IMR-90 (cell line): ENCODE measurements around the gene PDIA2.

Experiments
- CTCF ChIP-seq: conservative IDR thresholded peaks from 2 replicates; pipeline ENCODE4 v1.5.1; 2012; ENCODE audit warnings: mild to moderate bottlenecking, low read depth, low read length, improper control_type of control experiment
- MAFK ChIP-seq: IDR thresholded peaks from 2 replicates; pipeline ENCODE4 v1.6.1; 2012; ENCODE audit warnings: low read depth, low read length, improper control_type of control experiment
- SMC3 ChIP-seq: fragments of 150-350 bp; IDR thresholded peaks from 2 replicates; pipeline ENCODE4 v1.6.1; 2016; ENCODE audit warnings: low read depth, mild to moderate bottlenecking, antibody characterized with exemption, low read length, moderate library complexity

- TF ChIP-seq SMC3 (no peak), MAFK (no peak), CTCF (no peak)
These were observed 10.2 kb downstream of the PDIA2 start for GRCh38 chr16:293043-293775.
